ENCODE results near the gene C11orf21.
"Not testable (repeated sequence)": the region's sequence is repeated elsewhere in the genome, so short reads cannot be mapped to it uniquely, and the experiment has no call there.

The C11orf21 gene

DNA sequence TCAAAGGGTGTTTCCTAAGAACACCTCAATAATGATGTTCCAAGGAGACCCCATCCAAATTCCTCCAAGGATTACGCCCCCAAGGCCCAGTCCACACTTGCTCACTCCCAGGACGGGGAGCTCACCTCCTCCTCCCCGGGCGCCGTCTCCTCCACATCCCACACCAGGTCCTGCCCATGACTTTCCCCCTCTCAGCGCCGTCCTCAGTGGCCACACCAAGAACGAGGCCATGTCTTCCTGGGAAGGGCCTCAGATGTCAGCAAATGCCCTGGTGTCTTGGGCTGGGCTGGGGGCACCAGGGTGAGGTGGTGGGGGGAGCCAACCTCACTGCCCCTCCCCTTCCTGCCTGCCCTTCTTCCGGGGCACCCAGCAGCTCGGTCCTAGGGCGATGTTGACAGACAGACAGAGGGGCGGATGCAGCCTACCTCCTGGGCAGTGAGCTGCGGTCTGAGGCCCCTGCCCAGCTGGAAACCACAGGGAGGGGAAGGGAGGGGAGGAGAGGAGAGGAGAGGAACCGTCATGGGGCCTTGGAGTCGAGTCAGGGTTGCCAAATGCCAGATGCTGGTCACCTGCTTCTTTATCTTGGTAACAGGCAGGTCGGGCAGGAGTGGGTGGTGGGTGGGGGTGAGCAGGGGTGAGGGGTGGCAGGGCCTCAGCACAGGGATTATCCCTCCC, at the start of gene C11orf21, which contains the start of gene TSPAN32:
C11orf21 (minus strand) TSS at position 288 of the 675 bp plus-strand sequence; CDS start at position 178, 110 bp downstream.
TSPAN32 (plus strand) TSS at position 383 of the 675 bp plus-strand sequence; CDS start at position 520, 137 bp downstream.
- peak; percentile 85 for DNase-seq

DNA sequence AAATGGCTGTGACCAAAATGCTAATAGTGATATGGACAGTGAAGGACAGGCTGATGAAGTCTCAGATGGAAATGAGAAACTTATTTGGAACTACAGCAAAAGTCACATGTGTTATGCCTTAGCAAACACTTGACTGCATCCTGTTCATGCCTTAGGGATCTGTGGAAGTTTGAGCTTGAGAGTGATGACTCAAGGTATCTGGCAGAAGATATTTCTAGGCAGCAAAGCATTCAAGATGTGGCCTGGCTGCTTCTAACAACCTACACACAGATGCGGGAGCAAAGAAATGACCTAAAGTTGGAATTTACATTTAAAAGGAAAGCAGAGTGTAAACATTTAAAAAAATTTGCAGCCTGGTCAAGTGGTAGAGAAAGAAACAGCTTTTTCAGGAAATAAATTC, 47.3 kb upstream of the C11orf21 start:
- no peak for DNase-seq

DNA sequence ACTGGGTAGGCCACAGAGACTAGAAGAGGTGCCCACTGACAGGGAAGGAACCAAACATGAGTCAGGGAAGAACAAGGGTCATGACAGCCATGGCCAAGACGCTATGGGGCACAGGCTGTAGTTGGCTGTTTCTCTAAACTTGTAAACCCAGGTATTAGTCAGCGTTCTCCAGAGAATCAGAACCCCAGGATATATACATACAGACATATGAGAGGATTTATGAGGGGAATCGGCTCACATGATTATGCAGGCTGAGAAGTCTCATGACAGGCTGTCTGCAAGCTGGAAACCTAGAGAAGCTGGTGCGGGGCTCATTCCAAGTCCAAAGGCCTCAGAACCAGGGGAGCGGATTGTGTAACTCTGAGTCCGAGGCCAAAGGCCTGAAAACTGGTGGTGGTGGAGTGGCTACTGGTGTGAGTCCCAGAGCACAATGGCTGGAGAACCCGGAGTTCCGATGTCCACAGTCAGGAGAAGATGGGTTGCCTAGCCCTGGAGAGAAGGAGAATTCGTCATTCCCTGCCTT, 45.7 kb upstream of the C11orf21 start:
- no peak for DNase-seq

DNA sequence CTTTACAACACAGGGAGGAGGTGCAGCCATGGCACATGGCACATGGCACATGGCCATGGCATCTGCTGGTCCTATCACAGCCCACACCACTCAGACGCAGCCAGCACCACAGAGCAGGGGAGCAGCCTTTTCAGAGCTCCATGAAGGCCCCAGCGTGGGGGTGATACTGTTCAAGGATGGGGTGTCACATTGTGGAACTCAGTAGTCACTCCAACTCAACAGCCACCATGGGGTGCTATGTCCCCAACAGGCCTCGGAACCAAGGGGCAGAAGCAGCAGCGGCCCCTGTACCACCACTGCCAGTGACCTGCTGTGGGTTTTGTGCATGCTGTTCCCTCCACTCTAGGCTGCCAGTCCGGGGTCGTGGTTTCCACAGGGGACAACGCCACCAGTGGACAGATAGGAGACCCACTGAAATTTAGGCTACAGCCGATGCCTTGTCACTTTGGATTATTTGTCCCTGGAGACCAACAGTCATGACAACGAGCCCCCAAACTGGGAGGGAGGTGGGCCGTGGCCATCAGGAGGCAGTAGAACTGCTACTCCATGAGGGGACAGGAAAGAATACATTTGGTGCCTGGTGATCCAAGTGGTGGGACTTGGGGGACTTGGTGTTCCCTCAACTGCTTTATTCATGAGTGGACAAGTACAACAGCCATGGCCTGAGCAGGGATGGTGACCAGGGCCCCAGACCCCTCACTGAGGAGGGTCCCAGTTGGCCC, 45.0 kb upstream of the C11orf21 start:
- DNase-seq, result no peak

DNA sequence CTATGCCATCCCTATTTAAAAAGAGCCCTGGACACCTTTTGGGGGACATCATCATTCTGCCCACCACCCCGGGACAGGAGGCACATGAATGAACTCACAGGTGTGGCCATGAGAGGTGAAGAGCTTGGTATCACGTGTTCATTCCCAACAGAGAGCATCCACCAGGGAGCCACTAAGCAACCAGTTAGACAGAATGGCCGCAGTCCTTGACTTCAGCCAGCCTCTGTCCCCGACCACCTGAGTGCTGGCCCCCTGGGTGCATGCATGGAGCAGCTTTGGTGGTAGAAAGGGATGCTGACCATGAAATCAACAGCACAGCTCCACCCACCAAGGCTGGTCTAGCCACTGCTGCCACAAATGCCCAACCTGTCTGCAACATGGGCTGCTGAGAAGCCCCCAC, 44.3 kb upstream of the C11orf21 start:
- no peak for DNase-seq

DNA sequence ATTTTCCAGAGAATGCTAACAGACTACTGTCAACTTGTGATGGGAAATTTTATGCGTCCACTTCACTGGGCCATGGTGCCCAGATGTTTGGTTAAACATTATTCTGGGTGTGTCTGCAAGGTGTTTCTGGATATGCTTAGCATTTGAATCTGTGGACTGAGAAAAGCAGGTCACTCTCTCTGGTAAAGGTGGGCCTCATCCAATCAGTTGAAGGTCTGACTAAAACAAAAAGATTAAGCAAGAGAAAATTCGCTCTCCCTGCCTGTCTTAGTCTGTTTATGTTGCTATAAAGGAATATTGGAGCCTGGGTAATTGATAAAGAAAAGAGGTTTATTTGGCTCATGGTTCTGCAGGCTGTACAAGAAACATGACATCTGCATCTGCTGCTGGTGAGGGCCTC, 43.3 kb upstream of the C11orf21 start:
- no peak for DNase-seq

DNA sequence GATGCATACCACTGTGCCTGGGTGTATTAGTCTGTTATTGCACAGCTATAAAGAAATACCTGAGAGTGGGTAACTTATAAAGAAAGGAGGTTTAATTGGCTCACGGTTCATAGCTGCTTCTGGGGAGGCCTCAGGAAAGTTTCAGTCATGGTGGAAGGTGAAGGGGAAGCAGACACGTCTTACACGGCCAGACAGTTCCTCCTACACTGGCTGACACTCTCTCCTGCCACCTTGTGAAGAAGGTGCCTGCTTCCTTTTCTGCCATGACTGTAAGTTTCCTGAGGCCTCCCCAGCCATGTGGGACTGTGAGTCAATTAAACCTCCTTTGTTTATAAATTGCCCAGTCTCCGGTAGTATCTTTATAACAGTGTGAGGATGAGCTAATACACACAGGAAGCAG, 41.8 kb upstream of the C11orf21 start:
- DNase-seq, result no peak

DNA sequence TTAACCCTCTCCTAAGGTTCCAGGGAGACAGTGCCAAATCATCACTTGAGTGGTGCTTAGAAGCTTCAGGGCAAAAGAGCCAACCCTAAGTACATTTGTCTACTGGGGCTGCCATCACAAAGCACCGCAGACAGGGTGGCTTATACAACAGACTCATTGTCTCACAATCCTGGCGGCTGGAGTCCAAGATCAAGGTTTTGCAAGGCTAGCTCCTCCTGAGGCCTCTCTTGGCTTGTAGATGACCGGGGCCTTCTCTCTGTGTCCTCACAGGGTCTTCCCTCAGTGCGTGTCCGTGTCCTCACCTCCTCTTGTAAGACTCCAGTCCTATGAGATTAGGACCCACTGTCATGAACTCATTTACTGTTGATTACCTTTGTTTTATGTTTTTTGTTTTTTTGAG, 41.3 kb upstream of the C11orf21 start:
- no peak for DNase-seq

DNA sequence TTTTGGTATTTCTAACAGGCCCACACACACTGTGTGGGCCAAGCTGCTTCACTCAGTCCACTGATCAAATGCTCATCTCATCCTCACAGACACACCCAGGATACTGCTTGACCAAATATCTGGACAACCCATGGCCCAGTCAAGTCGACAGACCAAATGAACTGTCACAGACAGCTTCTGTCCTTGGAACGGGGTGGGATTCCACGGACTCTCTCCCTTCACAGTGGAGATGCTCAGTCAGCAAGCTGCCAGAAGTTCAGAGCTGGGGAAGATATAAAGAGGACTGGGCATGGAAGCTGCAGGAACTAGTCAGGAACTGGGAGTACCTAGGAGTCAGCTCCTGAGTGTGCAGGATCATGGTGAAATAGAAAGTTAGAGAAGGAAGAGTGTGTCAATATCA, 40.8 kb upstream of the C11orf21 start:
- DNase-seq, result no peak

DNA sequence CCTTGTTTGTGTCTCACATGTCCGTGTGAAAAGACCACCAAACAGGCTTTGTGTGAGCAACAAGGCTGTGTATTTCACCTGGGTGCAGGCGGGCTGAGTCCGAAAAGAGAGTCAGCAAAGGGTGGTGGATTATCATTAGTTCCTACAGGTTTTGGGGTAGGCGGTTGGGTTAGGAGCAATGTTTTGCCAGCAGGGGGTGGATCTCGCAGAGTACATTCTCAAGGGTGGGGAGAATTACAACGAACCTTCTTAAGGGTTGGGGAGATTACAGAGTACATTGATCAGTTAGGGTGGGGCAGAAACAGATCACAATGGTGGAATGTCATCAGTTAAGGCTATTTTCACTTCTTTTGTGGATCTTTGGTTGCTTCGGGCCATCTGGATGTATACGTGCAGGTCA, 37.0 kb upstream of the C11orf21 start:
- peak; percentile 11 for DNase-seq

DNA sequence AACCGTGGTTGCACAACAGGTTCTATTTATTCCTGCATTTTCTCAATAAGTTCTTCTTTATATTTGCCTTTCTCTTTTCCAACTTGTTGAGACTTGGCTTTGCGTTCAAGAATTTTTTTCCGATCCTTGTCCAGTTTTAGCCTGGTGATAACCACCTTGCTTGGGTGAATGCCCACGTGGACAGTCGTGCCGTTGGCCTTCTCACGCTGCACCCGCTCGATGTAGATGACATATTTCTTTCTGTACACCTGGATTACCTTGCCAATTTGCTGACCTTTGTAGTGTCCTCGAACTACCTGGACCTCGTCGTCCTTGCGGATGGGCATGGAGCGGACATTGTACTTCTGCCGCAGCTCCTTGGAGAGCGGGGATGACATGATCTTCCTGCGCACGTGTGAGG, 33.6 kb upstream of the C11orf21 start:
- DNase-seq, result not testable (repeated sequence)

DNA sequence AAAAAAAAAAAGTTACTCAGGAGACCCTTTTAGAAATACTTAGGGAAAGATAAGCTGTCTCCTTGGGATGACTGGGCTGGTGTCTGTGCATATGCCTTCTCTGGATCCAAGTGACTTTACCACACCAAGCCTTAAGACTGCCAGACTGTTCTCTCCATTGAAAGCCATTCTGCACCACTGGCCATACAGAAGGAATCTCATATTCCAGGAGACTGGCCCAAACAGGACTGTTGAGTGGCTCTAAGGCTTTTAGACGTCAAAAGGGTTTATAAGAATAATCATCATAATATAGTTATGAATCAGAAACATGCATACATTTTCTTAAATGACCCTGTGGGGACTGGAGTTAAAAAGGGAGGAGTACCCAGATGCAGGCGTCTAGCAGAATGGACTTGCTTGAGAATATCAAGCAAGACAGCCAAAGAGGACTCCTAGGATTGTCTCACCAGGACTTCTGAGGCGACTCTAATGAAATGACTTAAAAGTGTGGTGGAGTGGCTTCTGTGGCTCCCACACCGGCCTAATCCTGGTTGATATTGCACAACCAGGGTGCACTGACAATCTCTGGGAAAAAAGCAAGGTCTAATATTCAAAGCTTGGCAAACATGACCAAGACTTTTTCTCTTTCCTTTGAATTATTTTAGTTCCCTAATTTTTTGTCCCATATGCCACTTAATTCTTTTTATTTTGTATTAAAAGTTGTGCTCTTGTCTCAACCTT, 31.9 kb upstream of the C11orf21 start:
- DNase-seq, result not testable (repeated sequence)

DNA sequence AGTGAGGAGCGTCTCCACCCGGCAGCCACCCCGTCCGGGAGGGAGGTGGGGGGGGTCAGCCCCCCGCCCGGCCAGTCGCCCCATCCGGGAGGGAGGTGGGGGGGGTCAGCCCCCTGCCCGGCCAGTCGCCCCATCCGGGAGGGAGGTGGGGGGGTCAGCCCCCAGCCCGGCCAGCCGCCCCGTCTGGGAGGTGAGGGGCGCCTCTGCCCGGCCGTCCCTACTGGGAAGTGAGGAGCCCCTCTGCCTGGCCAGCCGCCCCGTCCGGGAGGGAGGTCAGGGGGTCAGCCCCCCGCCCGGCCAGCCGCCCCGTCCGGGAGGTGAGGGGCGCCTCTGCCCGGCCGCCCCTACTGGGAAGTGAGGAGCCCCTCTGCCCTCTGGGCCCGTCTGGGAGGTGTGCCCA, 30.9 kb upstream of the C11orf21 start:
- not testable (repeated sequence) for DNase-seq

DNA sequence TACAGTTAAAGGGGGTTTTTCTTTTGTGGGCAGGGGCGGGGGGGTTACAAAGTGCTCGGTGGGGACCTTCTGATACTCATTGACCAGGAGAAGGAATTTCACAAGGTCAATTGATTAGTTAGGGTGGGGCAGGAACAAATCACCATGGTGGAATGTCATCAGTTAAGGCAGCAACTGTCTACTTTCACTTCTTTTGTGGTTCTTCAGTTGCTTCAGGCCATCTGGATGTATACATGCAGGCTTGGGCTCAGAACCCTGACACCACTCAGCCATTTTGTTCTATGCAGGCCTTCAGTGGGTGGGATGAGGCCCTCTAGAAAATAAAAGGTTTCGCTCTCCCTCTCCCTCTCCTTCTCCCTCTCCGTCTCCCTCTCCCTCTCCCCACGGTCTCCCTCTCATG, 29.7 kb upstream of the C11orf21 start:
- no peak for DNase-seq

DNA sequence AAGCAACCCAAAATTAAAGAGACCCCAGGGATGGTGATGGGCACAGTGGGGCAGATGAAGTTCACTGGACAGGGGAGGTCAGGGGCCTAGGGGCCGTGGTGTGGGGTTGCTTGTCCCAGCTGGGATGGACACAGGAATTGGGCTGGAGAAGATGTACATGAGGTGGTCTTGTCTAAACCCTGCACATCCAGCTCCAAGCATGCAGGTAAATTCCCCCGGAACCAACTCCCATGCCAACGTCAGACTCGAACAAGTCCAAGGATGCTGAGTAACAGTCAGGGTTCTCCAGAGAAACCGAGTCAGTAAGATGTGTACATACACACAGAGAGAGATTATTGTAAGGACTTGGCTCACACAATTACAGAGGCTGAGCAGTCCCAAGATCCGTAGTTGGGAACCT, 29.0 kb upstream of the C11orf21 start:
- no peak for DNase-seq

DNA sequence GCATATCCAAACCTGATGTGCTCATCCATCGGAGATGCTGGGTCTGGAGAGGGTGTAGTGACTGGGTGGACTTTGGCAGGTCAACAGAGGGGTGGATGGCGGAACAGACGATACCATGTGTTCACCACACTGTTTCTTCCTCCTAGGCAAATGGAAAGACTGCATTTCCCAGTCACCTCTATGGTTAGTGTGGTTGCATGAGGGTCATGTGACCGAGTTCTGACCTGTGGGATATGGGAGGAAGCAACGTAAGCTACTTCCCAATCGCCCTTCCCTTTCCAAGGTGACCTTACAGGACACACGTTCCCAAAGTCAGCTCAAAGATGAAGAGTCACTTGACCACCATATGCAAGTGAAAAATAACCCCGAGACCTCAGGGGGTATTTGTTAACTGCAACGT, 27.8 kb upstream of the C11orf21 start:
- DNase-seq, result no peak

DNA sequence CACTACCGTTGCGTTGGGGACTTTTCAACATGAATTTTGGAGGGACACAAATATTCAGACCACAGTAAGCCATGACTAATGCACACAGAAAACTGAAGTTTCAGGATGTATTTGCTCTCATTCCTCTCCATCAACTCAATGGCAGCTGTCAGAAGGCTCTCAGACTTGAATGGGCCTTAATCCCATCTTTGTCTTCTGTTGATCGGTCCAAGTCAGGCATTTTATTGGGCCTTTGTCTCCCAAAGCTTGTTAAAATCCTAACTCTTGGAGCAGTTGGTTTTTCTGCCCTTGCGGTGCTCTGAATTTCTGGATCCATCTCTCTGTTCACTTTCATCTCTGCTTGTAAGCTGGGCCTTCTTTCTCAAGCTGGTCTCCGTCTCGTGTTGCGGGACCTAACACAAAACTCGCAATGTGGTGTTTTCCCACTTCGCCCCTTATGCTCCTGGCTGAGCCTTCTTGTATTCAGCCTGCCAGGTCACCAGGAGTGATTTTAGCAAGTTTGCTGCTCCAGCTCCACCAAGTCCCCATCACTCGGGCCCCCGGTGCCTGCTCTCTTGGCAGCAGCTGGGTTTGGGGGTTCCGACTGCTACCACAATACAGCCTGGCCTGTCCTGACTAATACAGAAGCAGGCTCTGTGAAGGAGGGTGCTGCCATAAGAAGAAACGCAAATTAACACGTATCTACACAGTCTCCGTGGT, 27.1 kb upstream of the C11orf21 start:
- DNase-seq, result no peak

DNA sequence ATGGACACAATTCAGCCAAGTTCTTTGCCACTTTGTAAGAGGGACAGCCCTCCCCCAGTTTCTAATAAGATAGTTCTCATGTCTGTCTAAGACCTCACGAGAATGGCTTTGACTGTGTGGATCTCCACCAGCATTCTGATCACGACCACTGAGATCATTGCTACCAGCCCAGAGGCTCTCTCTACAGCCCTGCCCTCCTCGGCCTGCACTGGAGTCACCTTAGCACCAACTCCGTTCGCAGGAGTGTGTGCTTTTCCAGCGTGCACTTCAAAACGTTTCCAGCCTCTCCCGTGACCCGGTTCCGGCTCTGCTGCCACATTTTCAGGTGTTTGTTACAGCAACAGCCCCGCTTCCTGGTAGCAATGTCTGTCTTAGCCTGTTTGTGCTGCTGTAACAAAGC, 26.3 kb upstream of the C11orf21 start:
- DNase-seq, result no peak

DNA sequence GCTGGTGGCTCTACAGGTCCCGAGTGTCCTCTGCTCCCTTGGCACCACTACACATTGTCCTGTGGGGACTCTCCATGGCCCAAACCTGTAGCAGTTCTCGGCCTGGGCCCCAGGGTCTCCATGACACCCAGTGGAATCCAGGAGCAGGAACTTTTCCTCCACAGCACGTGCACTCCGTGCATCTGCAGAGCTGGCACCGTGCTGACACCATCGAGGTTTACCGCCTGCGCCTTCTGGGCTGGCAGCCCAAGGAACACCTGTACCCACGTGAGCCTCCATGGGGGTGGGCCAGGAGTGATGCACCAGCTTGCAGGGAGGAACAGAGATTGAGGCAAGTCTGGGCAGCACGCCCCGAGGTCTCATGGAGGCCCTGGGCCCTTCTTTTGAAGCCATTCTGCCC, 25.3 kb upstream of the C11orf21 start:
- no peak for DNase-seq

DNA sequence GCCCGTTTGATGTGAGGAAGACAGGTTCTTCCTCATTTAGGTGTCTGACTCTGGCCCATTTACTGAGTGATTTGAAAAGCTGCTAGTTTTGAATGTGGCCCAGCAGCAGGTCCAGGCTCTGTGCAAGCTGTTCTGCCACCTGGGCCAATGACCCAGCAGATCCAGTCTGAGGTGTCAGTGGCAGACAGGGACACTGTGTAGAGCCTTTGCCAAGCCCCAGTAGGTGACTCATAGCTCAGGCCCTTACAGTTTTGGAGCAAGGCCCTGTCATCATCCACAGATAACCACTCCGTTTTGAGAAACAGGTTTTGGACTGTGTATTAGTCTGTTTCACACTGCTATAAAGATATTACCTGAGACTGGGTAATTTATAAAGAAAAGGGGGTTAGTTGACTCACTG, 24.0 kb upstream of the C11orf21 start:
- no peak for DNase-seq

DNA sequence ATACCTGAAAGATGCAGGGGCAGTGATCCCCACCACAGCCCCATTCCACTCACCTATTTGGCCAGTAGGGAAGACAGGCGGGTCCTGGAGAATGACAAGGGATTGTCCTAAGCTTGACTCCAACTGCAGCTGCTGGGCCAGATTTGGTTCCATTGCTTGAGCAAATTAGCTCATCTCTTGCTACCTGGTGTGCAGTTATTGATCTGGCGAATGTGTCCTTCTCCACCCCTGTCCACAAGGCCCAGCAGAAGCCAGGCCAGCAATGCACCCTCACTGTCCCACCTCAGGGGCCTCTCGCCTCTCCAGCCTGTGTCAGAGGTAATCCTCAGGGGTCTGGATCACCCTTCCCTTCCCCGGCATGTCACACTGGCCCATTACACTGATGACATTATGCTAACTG, 23.4 kb upstream of the C11orf21 start:
- no peak for DNase-seq

DNA sequence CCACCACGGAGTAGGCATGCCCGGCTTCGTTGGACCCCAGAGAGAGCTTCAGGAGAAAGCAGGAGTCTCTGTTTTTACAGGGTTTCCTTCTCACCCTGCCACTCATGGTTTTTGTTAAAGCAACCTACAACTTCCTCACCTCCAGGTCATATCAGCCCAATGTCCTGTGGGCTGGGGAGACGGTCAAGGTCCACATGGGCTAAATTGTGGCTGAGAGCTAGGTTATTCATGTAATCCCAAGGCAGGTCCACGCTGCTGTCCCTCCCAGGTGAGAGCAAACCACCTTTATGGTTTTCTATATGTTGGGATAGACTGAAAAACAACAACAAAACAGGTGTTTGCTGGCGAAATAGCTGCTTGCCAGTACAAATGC, 19.6 kb upstream of the C11orf21 start:
- no peak for DNase-seq
